ENCODE measurements around the gene RBM18.

DNA sequence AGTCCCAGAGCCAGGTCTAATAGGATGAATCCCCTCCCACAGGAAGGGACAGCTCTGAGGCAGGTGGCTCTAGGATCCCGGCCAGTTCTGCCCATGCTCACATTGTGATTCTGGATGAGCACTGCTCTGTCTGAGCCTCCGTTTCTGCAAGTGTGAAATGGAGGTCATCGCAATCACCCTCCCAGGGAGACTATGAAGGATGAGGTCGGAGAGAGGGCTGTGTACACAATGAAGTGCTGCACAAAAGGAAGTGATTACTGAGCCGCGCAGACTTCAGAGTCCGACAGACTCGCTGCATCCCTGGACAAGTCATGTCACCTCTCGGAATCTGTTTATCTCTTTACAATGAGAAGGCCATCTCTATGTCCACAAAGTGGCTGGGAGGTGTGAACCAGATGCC is 57.5 kb downstream of the RBM18 start:
- TF ChIP-seq, protein P1, sequence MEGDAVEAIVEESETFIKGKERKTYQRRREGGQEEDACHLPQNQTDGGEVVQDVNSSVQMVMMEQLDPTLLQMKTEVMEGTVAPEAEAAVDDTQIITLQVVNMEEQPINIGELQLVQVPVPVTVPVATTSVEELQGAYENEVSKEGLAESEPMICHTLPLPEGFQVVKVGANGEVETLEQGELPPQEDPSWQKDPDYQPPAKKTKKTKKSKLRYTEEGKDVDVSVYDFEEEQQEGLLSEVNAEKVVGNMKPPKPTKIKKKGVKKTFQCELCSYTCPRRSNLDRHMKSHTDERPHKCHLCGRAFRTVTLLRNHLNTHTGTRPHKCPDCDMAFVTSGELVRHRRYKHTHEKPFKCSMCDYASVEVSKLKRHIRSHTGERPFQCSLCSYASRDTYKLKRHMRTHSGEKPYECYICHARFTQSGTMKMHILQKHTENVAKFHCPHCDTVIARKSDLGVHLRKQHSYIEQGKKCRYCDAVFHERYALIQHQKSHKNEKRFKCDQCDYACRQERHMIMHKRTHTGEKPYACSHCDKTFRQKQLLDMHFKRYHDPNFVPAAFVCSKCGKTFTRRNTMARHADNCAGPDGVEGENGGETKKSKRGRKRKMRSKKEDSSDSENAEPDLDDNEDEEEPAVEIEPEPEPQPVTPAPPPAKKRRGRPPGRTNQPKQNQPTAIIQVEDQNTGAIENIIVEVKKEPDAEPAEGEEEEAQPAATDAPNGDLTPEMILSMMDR (IDR thresholded peaks at IDR 0.05): no peak
- no peak for TF ChIP-seq POLR2A (IDR thresholded peaks at IDR 0.05)
